Adrenal gland (tissue), 12 donors: ENCODE results near the gene CEP85L. TPM values are rescaled to one million over a fixed set of nuclear protein-coding genes. Genes with fewer than 3 reads are reported as not detected.

Experiments
- DNase-seq, 7 donors: peaks; one replicate each; pipeline ENCODE4 v3.0.0-alpha.2; 2019 to 2020
- H3K27ac ChIP-seq, 5 donors: fragments of 200-600 bp; sonication (generic) in 4 of 5; 1 replicate in 3 of 5; 2 replicates in 2 of 5; pipeline versions ENCODE4 v1.5.1 to v1.8.0; 2016 to 2020; ENCODE audit warnings: mild to moderate bottlenecking in 1 of 5
- H3K27me3 ChIP-seq: fragments of 200-600 bp; 2 replicates; pipeline ENCODE4 v1.8.0; 2021
- H3K36me3 ChIP-seq, 2 donors: fragments of 200-600 bp; replicated peaks in 1 of 2; 1 replicate in 1 of 2; 2 replicates in 1 of 2; pipeline versions ENCODE4 v1.5.1 to v1.8.0; 2018 to 2022
- H3K4me1 ChIP-seq, 2 donors: fragments of 200-600 bp; replicated peaks in 1 of 2; 1 replicate in 1 of 2; 2 replicates in 1 of 2; pipeline versions ENCODE4 v1.5.1 to v1.8.0; 2018 to 2021
- H3K4me3 ChIP-seq, 4 donors: fragments of 200-600 bp; sonication (generic) in 3 of 4; one replicate each; pipeline ENCODE4 v1.5.1; 2016 to 2018
- H3K9me3 ChIP-seq, 3 donors: fragments of 200-600 bp; sonication (generic) in 1 of 3; replicated peaks in 1 of 3; 1 replicate in 2 of 3; 2 replicates in 1 of 3; pipeline versions ENCODE4 v1.5.1 to v1.8.0; 2016 to 2021
- CTCF ChIP-seq, 6 experiments: fragments of 450-650 bp in 4 of 6; fragments of 200-600 bp in 2 of 6; sonication (generic) in 1 of 6; IDR thresholded peaks; 1 replicate in 5 of 6; 2 replicates in 1 of 6; pipeline versions ENCODE4 v1.5.1 to v1.8.0; 2016 to 2021; ENCODE audit warnings: antibody characterized with exemption in 6 of 6, mild to moderate bottlenecking in 2 of 6, moderate library complexity in 1 of 6
- POLR2A ChIP-seq, 2 donors: fragments of 450-650 bp; IDR thresholded peaks; one replicate each; pipeline ENCODE4 v1.6.1; 2017; ENCODE audit warnings: antibody characterized with exemption in 2 of 2, mild to moderate bottlenecking in 2 of 2, moderate library complexity in 1 of 2
- WGBS, 4 donors: extraction: QIAGEN DNeasy Blood & Tissue Kit in 2 of 4; methylation state at CpG; one replicate each; pipeline versions ENCODE4 v1.1.5 to v1.1.7; 2013 to 2017; 5-methylcytosine and 5-hydroxymethylcytosine counted together
- intact Hi-C, 2 donors: fragments of 100-400 bp; cut with DNase I; formaldehyde crosslinking; loops; one replicate each; pipeline versions ENCODE4 v1.14.1 to v1.15.0; 2022 to 2023
- polyA plus RNA-seq, 3 donors: library from polyadenylated mRNA; stranded (reverse); fragments of 200-250 nt in 2 of 3; fragments of 350-450 nt in 1 of 3; fragmentation: Illumina TruSeq in 1 of 3; extraction: RNeasy Lipid Tissue Mini Kit (QIAGEN cat#74804) in 1 of 3; gene quantifications; one replicate each; pipeline ENCODE4 v1.2.3, GENCODE V29; 2013 to 2014
- total RNA-seq, 9 donors: library from RNA; depleted of rRNA in 4 of 9; stranded (reverse); fragments of >200 nt in 4 of 9; fragments of 120-200 nt in 1 of 9; fragmentation: NEBNext Ultra II Directional in 1 of 9; extraction: Animal tissue kit (Norgen Biotek cat#: 25700) in 1 of 9; gene quantifications; one replicate each; pipeline versions ENCODE4 v1.1.0 to v1.2.4, GENCODE V29; 2013 to 2023
- donor health status: healthy with polysubstance abuse.
- donor health status: Bipolar disorder and iron deficiency.
- donor health status: DM: yes; HTN: yes; CAD: no.
- donor health status: DM: no; HTN: no; CAD: no.
- donor health status: DM: no; HTN: no; CAD: no.
- donor health status: DM: yes; HTN: yes; CAD: no.

Gene CEP85L
- total and polyA plus RNA-seq, 12 donors = 2.3 to 74.3 (median 23.3) TPM

GRCh38 chr6:118580585-118581419, 70.6 kb downstream of the CEP85L start:
- H3K27ac ChIP-seq = peak overlapping the region in 4 of 5 donors; percentile 63 to 73 (median 68)
- H3K36me3 ChIP-seq = no peaks in the 10 kb centered on the region
- peak overlapping the region in 1 of 4 donors; percentile 28 for H3K4me3 ChIP-seq
- H3K4me1 ChIP-seq = peaks cover 25 to 27% of the 10 kb centered on the region in 2 donors
- DNase-seq = peak; percentile 66 to 89 (median 80)
- TF ChIP-seq POLR2A (IDR thresholded peaks at IDR 0.05) = no peak
- peak; percentile 57 to 92 (median 85) for TF ChIP-seq CTCF (IDR thresholded peaks at IDR 0.05)
- peaks cover 0 to 6% (median 0%) of the 10 kb centered on the region in 3 donors for H3K9me3 ChIP-seq
- no peaks in the 10 kb centered on the region for H3K27me3 ChIP-seq
- WGBS, 4 donors = 23 to 48% (median 38%) methylated on average over 9 to 10 of the region's 10 CpGs
- intact Hi-C loops = no loop called here

GRCh38 chr6:118579786-118580185, 71.6 kb downstream of the CEP85L start:
- TF ChIP-seq CTCF (IDR thresholded peaks at IDR 0.05) (no peak), POLR2A (IDR thresholded peaks at IDR 0.05) (no peak)
- no peak overlapping the region for H3K27ac ChIP-seq
- no peak for DNase-seq
- H3K4me1 ChIP-seq = peaks cover 25 to 27% of the 10 kb centered on the region in 2 donors
- H3K4me3 ChIP-seq = no peak overlapping the region
- peaks cover 0 to 9% (median 0%) of the 10 kb centered on the region in 3 donors for H3K9me3 ChIP-seq
- 90 to 100% (median 92%) methylated on average over 2 of the region's 2 CpGs for WGBS, 4 donors
- H3K36me3 ChIP-seq = no peaks in the 10 kb centered on the region
- intact Hi-C loops = loop anchor here in 1 of 2 donors (10.0 kb wide), 1 partner anchor 295 kb away; no protein-coding TSS in a partner anchor
- no peaks in the 10 kb centered on the region for H3K27me3 ChIP-seq

GRCh38 chr6:118578617-118579016, 72.8 kb downstream of the CEP85L start:
- H3K9me3 ChIP-seq = peaks cover 0 to 17% (median 0%) of the 10 kb centered on the region in 3 donors
- no peaks in the 10 kb centered on the region for H3K36me3 ChIP-seq
- no peak overlapping the region for H3K27ac ChIP-seq
- H3K4me3 ChIP-seq = no peak overlapping the region
- DNase-seq = no peak
- H3K27me3 ChIP-seq = no peaks in the 10 kb centered on the region
- WGBS, 4 donors = 94 to 98% (median 97%) methylated on average over 12 of the region's 12 CpGs
- intact Hi-C loops = loop anchor here in 1 of 2 donors (10.0 kb wide), 1 partner anchor 294 kb away; no protein-coding TSS in a partner anchor
- no peak for TF ChIP-seq CTCF (IDR thresholded peaks at IDR 0.05)
- TF ChIP-seq POLR2A (IDR thresholded peaks at IDR 0.05) = no peak
- peaks cover 25 to 27% of the 10 kb centered on the region in 2 donors for H3K4me1 ChIP-seq

DNA sequence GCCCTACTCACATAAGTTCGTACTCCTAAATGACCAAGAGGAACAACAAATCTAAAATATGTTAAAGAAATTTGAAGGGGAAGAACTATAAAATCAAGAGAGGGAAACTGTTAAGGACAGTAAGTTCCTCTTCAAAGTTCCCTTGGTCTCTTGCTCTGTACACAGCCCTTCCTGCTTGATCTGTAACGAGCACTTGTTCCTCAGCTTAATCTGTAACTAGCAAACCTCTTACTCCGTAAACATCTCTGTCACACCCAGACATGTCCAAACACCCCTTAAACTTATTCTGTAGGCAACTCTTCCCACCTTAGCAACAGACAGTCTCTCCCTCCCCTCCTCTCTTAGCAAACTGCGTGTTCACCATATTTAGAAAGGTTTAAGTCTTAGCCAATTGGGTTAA, 73.4 kb downstream of the CEP85L start:
- Histone ChIP-seq H3K4me3 (no peak overlapping the region), H3K27me3 (no peaks in the 10 kb centered on the region), H3K36me3 (no peaks in the 10 kb centered on the region), H3K27ac (no peak overlapping the region), H3K9me3 (peaks cover 0 to 17% (median 0%) of the 10 kb centered on the region in 3 donors), H3K4me1 (peaks cover 24 to 27% of the 10 kb centered on the region in 2 donors)
- intact Hi-C loops = loop anchor here in 1 of 2 donors (10.0 kb wide), 1 partner anchor 293 kb away; no protein-coding TSS in a partner anchor
- WGBS, 4 donors = 68 to 72% (median 69%) methylated on average over 4 of the region's 4 CpGs
- no peak for DNase-seq
- no peak for TF ChIP-seq POLR2A (IDR thresholded peaks at IDR 0.05)
- no peak for TF ChIP-seq CTCF (IDR thresholded peaks at IDR 0.05)
